Activated B cell treated with CpG ODN at 0.5 μM for 24 hours (primary cell): Measurements from ENCODE around the gene NEAT1. TPM values are rescaled to one million over a fixed set of nuclear protein-coding genes. Genes with fewer than 3 reads are reported as not detected.

Source experiments
- ATAC-seq: fragments of 200-7000 bp; cut with Tn5 transposase; one replicate; pipeline ENCODE4 v1.10.0; 2021; ENCODE audit warnings: low read depth, mild to moderate bottlenecking, moderate library complexity
- CTCF ChIA-PET: fragments of 350-600 bp; sonication (Branson Sonifier 250); formaldehyde crosslinking; loops from one replicate; lab custom pipeline; 2021; ENCODE audit warnings: antibody characterized with exemption; lab: Charles Lee
- POLR2A ChIA-PET: fragments of 350-600 bp; sonication (Branson Sonifier 250); formaldehyde crosslinking; loops from one replicate; lab custom pipeline; 2021; ENCODE audit warnings: antibody characterized with exemption; lab: Charles Lee
- DNase-seq: peaks from one replicate; pipeline ENCODE4 v3.0.0; 2022
- H3K27ac Mint-ChIP-seq: one replicate; pipeline ENCODE4 v1.8.0; 2020; ENCODE audit warnings: mixed read lengths
- H3K27me3 Mint-ChIP-seq: one replicate; pipeline ENCODE4 v1.8.0; 2021; ENCODE audit warnings: mixed read lengths
- H3K36me3 Mint-ChIP-seq: one replicate; pipeline ENCODE4 v1.8.0; 2021; ENCODE audit warnings: low read depth, mixed read lengths
- H3K4me1 Mint-ChIP-seq: one replicate; pipeline ENCODE4 v1.8.0; 2021; ENCODE audit warnings: mixed read lengths
- H3K4me3 Mint-ChIP-seq: one replicate; pipeline ENCODE4 v1.8.0; 2020; ENCODE audit warnings: mild to moderate bottlenecking, mixed read lengths
- H3K9me3 Mint-ChIP-seq: one replicate; pipeline ENCODE4 v1.8.0; 2020; ENCODE audit warnings: mixed read lengths
- CTCF ChIP-seq: fragments of 200-600 bp; IDR thresholded peaks from one replicate; pipeline ENCODE4 v1.8.0; 2022; ENCODE audit warnings: antibody characterized with exemption, mild to moderate bottlenecking
- intact Hi-C: fragments of 100-400 bp; cut with micrococcal nuclease; formaldehyde crosslinking; loops from one replicate; pipeline ENCODE4 v1.15.1; 2024
- total RNA-seq: library from RNA; stranded (reverse); gene quantifications from 2 replicates; pipeline ENCODE4 v1.2.3, GENCODE V29; 2022

NEAT1 gene
- total RNA-seq = 578 and 699 TPM in 2 replicates

GRCh38 chr11:65422633-65423515, at the start of gene NEAT1:
NEAT1 (plus strand) TSS chr11:65422798.
- ATAC-seq (peak; percentile 13), DNase-seq (peak; percentile 90)
- H3K4me1 Mint-ChIP-seq = peaks cover 76% of the 10 kb centered on the region
- H3K9me3 Mint-ChIP-seq = no peaks in the 10 kb centered on the region
- ChIA-PET POLR2A (interaction anchor here (0.5 to 19.3 kb wide), 28 partner anchors 4 to 651 kb away, joined by 3 to 3752 read pairs (median 9); partner anchors contain the start of genes DPF2, FRMD8, MALAT1 and NEAT1), CTCF (interaction anchor here (0.9 to 12.8 kb wide), 2 partner anchors 54 to 81 kb away, joined by 3 to 289 read pairs; partner anchors contain the start of gene MALAT1)
- H3K36me3 Mint-ChIP-seq = peaks cover 53% of the 10 kb centered on the region
- peak within 1 kb of the TSS; percentile 100 for H3K4me3 Mint-ChIP-seq
- intact Hi-C loops = no loop called here
- H3K27ac Mint-ChIP-seq = peak within 1 kb of the TSS; percentile 100
- H3K27me3 Mint-ChIP-seq = no peaks in the 10 kb centered on the region
- no peak for TF ChIP-seq CTCF

GRCh38 chr11:65373839-65374580, 48.6 kb upstream of the NEAT1 start:
- Mint-ChIP-seq H3K36me3 (peaks cover 2% of the 10 kb centered on the region), H3K4me1 (peaks cover 17% of the 10 kb centered on the region), H3K27me3 (no peaks in the 10 kb centered on the region), H3K27ac (peak overlapping the region; percentile 46), H3K4me3 (no peak overlapping the region), H3K9me3 (no peaks in the 10 kb centered on the region)
- TF ChIP-seq CTCF = no peak
- ChIA-PET POLR2A (interaction anchor here (0.6 to 1.5 kb wide), 6 partner anchors 13 to 136 kb away, joined by 3 to 7 read pairs (median 3); no protein-coding TSS in a partner anchor), CTCF (no interaction called here)
- no peak for ATAC-seq
- no peak for DNase-seq
- intact Hi-C loops = no loop called here

- H3K9me3 Mint-ChIP-seq = no peaks in the 10 kb centered on the region
- H3K27me3 Mint-ChIP-seq = no peaks in the 10 kb centered on the region
- CTCF ChIA-PET = no interaction called here
- peaks cover 2% of the 10 kb centered on the region for H3K36me3 Mint-ChIP-seq
- no peak for ATAC-seq
- intact Hi-C loops = no loop called here
- no peak overlapping the region for H3K27ac Mint-ChIP-seq
- no peak for TF ChIP-seq CTCF
- peaks cover 17% of the 10 kb centered on the region for H3K4me1 Mint-ChIP-seq
- no peak overlapping the region for H3K4me3 Mint-ChIP-seq
- DNase-seq = no peak
- POLR2A ChIA-PET = interaction anchor here (1.0 to 1.6 kb wide), 3 partner anchors 43 to 135 kb away, joined by 3 to 8 read pairs (median 3); no protein-coding TSS in a partner anchor
These were observed 47.6 kb upstream of the NEAT1 start for GRCh38 chr11:65375012-65375411.

GRCh38 chr11:65376138-65376713, 46.4 kb upstream of the NEAT1 start:
- Mint-ChIP-seq H3K36me3 (peaks cover 2% of the 10 kb centered on the region), H3K27ac (no peak overlapping the region), H3K27me3 (no peaks in the 10 kb centered on the region), H3K9me3 (no peaks in the 10 kb centered on the region), H3K4me1 (peaks cover 17% of the 10 kb centered on the region), H3K4me3 (no peak overlapping the region)
- no peak for DNase-seq
- no peak for ATAC-seq
- intact Hi-C loops = no loop called here
- CTCF ChIA-PET = no interaction called here
- POLR2A ChIA-PET = interaction anchor here (0.6 to 1.6 kb wide), 6 partner anchors 42 to 169 kb away, joined by 3 to 8 read pairs (median 4); no protein-coding TSS in a partner anchor
- no peak for TF ChIP-seq CTCF
